BLaER1 treated with 17β-estradiol and CSF1 and Interleukin-3, amounts not matched to agents 10 nM and 100 nM (cell line): ENCODE measurements around the gene NTM.
"Not testable (repeated sequence)": the region's sequence is repeated elsewhere in the genome, so short reads cannot be mapped to it uniquely, and the experiment has no call there.

Experiments
- H3K27ac ChIP-seq, 11 experiments: shearing (Covaris generic); formaldehyde crosslinking; 2 replicates each; pipeline ENCODE4 v1.8.1; 2022
- H3K27me3 ChIP-seq, 11 experiments: shearing (Covaris generic); formaldehyde crosslinking; 2 replicates each; pipeline ENCODE4 v1.8.1; 2022
- H3K36me3 ChIP-seq, 11 experiments: shearing (Covaris generic); formaldehyde crosslinking; 2 replicates each; pipeline ENCODE4 v1.8.1; 2022
- H3K4me1 ChIP-seq, 10 experiments: shearing (Covaris generic); formaldehyde crosslinking; 2 replicates each; pipeline ENCODE4 v1.8.1; 2022
- H3K4me2 ChIP-seq, 11 experiments: shearing (Covaris generic); formaldehyde crosslinking; 2 replicates each; pipeline ENCODE4 v1.8.1; 2022
- H3K4me3 ChIP-seq, 10 experiments: shearing (Covaris generic); formaldehyde crosslinking; 2 replicates each; pipeline ENCODE4 v1.8.1; 2022
- H3K9ac ChIP-seq, 11 experiments: shearing (Covaris generic); formaldehyde crosslinking; 2 replicates each; pipeline ENCODE4 v1.8.1; 2022
- H3K9me3 ChIP-seq, 11 experiments: shearing (Covaris generic); formaldehyde crosslinking; replicated peaks in 1 of 11; 2 replicates each; pipeline ENCODE4 v1.8.1; 2022
- H4K20me1 ChIP-seq, 11 experiments: shearing (Covaris generic); formaldehyde crosslinking; 2 replicates each; pipeline ENCODE4 v1.8.1; 2022
- Cebpa-rat ChIP-seq, 11 experiments: shearing (Covaris generic); IDR thresholded peaks; 2 replicates each; pipeline ENCODE4 v1.8.1; 2022

NTM gene

GRCh38 chr11:131674051-131674755, 303.8 kb downstream of the NTM start:
- H3K4me3 ChIP-seq: no peak overlapping the region
- H3K4me1 ChIP-seq: peaks cover 2 to 9% (median 3%) of the 10 kb centered on the region in 10 experiments; a peak in 17 of 20 replicates
- H4K20me1 ChIP-seq: peaks cover 0 to 6% (median 0%) of the 10 kb centered on the region in 11 experiments; a peak in 6 of 22 replicates
- H3K36me3 ChIP-seq: no peaks in the 10 kb centered on the region
- no peaks in the 10 kb centered on the region for H3K9me3 ChIP-seq
- no peak overlapping the region for H3K4me2 ChIP-seq
- TF ChIP-seq Cebpa-rat (IDR thresholded peaks at IDR 0.05): no peak
- no peak overlapping the region for H3K27ac ChIP-seq
- H3K9ac ChIP-seq: no peak overlapping the region
- peaks cover 0 to 18% (median 4%) of the 10 kb centered on the region in 11 experiments; a peak in 4 of 22 replicates for H3K27me3 ChIP-seq

DNA sequence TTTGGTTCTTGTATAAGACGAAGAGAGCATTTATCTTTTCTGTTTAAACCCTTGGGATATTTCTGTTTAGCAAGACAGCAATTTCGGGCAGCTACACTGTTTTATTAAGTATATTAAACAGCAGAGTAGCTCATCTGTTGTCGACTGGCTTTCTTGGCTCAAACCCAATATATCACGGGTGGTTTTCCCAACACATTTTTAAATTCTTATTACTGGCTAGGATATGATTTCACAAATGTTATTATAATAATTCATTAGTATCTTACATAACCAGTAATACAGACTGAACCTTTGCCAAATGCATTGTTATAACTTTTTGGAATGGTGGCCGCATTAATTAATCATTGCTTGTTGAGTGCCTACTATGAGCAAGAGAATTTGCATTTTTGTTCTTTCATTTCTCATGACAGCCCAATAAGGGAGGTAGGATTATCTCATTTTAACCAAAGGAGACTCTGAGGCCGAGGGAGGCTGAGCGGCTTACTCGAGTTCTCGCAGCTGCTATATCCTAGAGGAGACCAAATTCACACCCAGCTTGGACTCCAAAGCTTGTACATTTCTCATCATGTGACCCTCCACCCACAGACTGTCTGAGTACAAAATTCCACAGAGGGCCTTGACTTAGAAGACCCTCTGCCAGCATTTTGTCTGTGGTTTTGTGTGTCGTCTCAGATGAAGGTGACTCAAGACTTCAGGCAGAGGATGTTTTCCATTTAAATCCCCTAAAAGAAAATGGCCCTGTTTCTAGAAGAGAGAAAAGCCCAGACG, 304.9 kb downstream of the NTM start:
- H3K36me3 ChIP-seq: no peaks in the 10 kb centered on the region
- no peak overlapping the region for H3K4me3 ChIP-seq
- no peak for TF ChIP-seq Cebpa-rat (IDR thresholded peaks at IDR 0.05)
- H3K4me1 ChIP-seq: peaks cover 0 to 6% (median 0%) of the 10 kb centered on the region in 10 experiments; a peak in 2 of 20 replicates
- no peaks in the 10 kb centered on the region for H3K9me3 ChIP-seq
- H3K9ac ChIP-seq: no peak overlapping the region; a peak in 1 of 22 replicates
- peaks cover 0 to 6% (median 0%) of the 10 kb centered on the region in 11 experiments; a peak in 5 of 22 replicates for H4K20me1 ChIP-seq
- peaks cover 0 to 11% (median 0%) of the 10 kb centered on the region in 11 experiments; a peak in 1 of 22 replicates for H3K27me3 ChIP-seq
- H3K27ac ChIP-seq: no peak overlapping the region
- no peak overlapping the region for H3K4me2 ChIP-seq

DNA sequence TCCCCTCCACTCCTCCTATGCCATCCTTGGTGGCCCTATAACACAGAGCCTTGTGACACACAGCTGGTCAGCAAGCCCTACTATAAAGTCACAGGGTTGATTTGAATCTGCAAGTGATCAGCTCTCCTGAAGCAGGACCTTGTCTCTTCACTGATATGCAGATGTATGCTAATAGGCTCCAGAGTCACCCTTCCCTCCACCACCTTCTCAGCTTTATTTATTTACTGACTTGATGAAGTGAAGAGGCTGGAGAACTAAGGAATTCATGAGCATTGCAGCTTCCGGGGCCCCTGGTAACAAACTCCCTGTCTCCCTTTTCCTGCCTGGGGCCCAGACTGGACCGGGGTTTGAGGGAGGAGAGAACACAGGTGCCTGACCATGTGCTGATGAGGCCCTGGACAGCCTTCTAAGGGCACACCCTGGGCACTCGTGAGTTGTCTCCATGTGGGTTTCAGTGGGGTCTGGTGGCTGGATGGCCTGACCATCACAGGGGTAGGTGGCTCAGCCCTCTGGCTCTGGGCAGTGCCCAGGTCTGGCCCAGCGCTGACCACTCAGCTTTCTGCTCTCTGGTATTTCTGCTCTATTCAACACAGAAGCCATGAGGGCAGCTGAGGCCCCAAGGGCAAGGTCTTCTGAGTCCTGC, 307.5 kb downstream of the NTM start:
- Histone ChIP-seq H3K4me1 (0 out of 20 replicates have a peak, but pooled peaks cover 0 to 3% (median 0%) of the 10 kb centered on the region in 10 experiments), H3K9me3 (no peaks in the 10 kb centered on the region), H3K4me3 (no peak overlapping the region), H3K36me3 (no peaks in the 10 kb centered on the region), H3K4me2 (no peak overlapping the region), H3K27ac (no peak overlapping the region), H3K27me3 (peaks cover 0 to 5% (median 0%) of the 10 kb centered on the region in 11 experiments; a peak in 1 of 22 replicates), H3K9ac (no peak overlapping the region), H4K20me1 (peaks cover 0 to under 1% (median 0%) of the 10 kb centered on the region in 11 experiments; a peak in 4 of 22 replicates)
- no peak for TF ChIP-seq Cebpa-rat (IDR thresholded peaks at IDR 0.05)

DNA sequence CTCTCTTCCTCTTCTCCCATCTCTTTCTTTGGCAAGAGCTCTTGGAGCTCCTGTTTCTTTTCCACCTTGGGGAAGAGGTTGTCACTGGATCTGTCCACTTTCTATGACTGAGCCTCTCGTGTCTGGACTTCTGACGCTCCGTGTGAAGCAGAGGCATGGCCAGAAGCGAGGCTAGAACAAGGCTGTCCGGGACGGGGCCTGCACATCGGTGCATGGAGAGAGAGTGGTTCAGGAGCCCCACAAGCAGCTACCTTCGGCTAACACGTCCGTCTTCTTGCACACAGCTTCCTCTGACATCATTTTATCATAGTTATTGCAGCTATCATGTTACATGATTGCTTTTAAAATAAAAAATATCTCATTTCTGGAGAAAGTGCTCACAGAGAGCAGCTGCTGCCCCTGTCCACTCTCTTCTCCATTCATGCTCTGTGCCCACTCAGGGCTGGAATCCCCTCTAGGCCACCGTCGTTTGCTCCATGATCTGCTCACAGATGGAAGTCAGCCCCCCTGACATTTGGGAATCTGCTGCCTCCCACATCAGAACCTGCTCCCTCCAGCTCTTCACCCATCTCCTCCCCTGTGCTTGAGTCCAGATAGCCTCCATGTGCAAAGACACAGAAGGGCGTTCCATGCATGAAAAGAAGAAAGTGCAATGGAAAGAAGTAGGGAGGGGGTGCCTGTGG, 308.4 kb downstream of the NTM start:
- no peak for TF ChIP-seq Cebpa-rat (IDR thresholded peaks at IDR 0.05)
- Histone ChIP-seq H3K9ac (no peak overlapping the region), H3K4me3 (no peak overlapping the region), H3K4me2 (no peak overlapping the region), H4K20me1 (peaks cover 0 to 4% (median 0%) of the 10 kb centered on the region in 11 experiments; a peak in 4 of 22 replicates), H3K36me3 (no peaks in the 10 kb centered on the region), H3K27ac (no peak overlapping the region), H3K4me1 (no peaks in the 10 kb centered on the region), H3K27me3 (peaks cover 0 to 13% (median 2%) of the 10 kb centered on the region in 11 experiments; a peak in 5 of 22 replicates), H3K9me3 (no peaks in the 10 kb centered on the region)

GRCh38 chr11:131680448-131680847, 310.0 kb downstream of the NTM start:
- not testable (repeated sequence) for H3K9ac ChIP-seq

GRCh38 chr11:131681920-131682319, 311.5 kb downstream of the NTM start:
- Histone ChIP-seq H4K20me1 (peaks cover 0 to 4% (median 0%) of the 10 kb centered on the region in 11 experiments; a peak in 3 of 22 replicates), H3K4me3 (no peak overlapping the region), H3K36me3 (no peaks in the 10 kb centered on the region), H3K27me3 (peaks cover 0 to 39% (median 18%) of the 10 kb centered on the region in 11 experiments; a peak in 13 of 22 replicates), H3K4me2 (no peak overlapping the region), H3K9me3 (no peaks in the 10 kb centered on the region), H3K9ac (no peak overlapping the region), H3K27ac (no peak overlapping the region), H3K4me1 (no peaks in the 10 kb centered on the region; a peak in 1 of 20 replicates)
- TF ChIP-seq Cebpa-rat (IDR thresholded peaks at IDR 0.05): no peak

More at GRCh38 chr11:131680448-131680847, 310.0 kb downstream of the NTM start:
- H3K27me3 ChIP-seq: peaks cover 0 to 28% (median 10%) of the 10 kb centered on the region in 11 experiments; a peak in 11 of 22 replicates
- H3K4me1 ChIP-seq, H3K4me2 ChIP-seq, H4K20me1 ChIP-seq, H3K4me3 ChIP-seq, H3K27ac ChIP-seq, H3K36me3 ChIP-seq, H3K9me3 ChIP-seq: not testable (repeated sequence)

- no peaks in the 10 kb centered on the region for H3K9me3 ChIP-seq
- no peak overlapping the region for H3K9ac ChIP-seq
- no peaks in the 10 kb centered on the region; a peak in 1 of 20 replicates for H3K4me1 ChIP-seq
- H3K4me2 ChIP-seq: no peak overlapping the region
- no peak overlapping the region for H3K27ac ChIP-seq
- H3K36me3 ChIP-seq: no peaks in the 10 kb centered on the region
- H3K4me3 ChIP-seq: no peak overlapping the region
- peaks cover 0 to 7% (median 0%) of the 10 kb centered on the region in 11 experiments; a peak in 3 of 22 replicates for H4K20me1 ChIP-seq
- H3K27me3 ChIP-seq: peaks cover 0 to 39% (median 18%) of the 10 kb centered on the region in 11 experiments; a peak in 14 of 22 replicates
- no peak for TF ChIP-seq Cebpa-rat (IDR thresholded peaks at IDR 0.05)
Measured at GRCh38 chr11:131682373-131683015, 312.1 kb downstream of the NTM start.

DNA sequence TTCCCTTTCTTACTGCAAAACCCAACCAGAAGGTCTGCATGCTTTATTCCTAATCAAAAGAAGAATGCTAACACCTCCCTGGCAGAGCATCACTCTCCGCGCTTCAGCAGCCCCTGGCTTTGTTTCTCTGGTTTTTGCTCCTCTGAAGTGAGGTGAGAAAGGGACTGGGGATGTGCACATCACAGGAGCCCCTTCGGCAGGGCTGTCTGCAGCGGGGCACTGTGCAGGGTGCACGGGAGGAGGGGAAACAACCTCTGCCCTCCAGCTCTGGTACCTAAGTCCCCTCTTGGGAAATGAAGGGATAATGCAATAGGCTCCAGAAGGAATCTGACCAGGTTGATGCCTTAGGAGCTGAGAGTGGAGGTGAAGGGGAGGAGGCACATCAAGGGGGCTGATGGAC, 312.7 kb downstream of the NTM start:
- Histone ChIP-seq H3K9ac (no peak overlapping the region), H3K27me3 (peaks cover under 1 to 44% (median 20%) of the 10 kb centered on the region in 11 experiments; a peak in 17 of 22 replicates), H3K27ac (no peak overlapping the region), H3K36me3 (no peaks in the 10 kb centered on the region), H4K20me1 (peaks cover 0 to 9% (median 0%) of the 10 kb centered on the region in 11 experiments; a peak in 3 of 22 replicates), H3K9me3 (no peaks in the 10 kb centered on the region), H3K4me1 (peaks cover 0 to 3% (median 0%) of the 10 kb centered on the region in 10 experiments; a peak in 4 of 20 replicates), H3K4me3 (no peak overlapping the region), H3K4me2 (no peak overlapping the region)
- no peak for TF ChIP-seq Cebpa-rat (IDR thresholded peaks at IDR 0.05)
